NB4 (cell line): ENCODE data around the gene HSPB6.

Experiments
- CTCF ChIP-seq: IDR thresholded peaks from one replicate; pipeline ENCODE4 v1.5.1; 2012; ENCODE audit warnings: low read depth, low read length
- MAX ChIP-seq: IDR thresholded peaks from 2 replicates; pipeline ENCODE4 v1.6.1; 2011; ENCODE audit warnings: low read depth, low read length
- POLR2A ChIP-seq: IDR thresholded peaks from 2 replicates; pipeline ENCODE4 v1.6.1; 2011; ENCODE audit warnings: mild to moderate bottlenecking; ENCODE audit not compliant: insufficient read length; ENCODE audit errors: extremely low read depth

GRCh38 chr19:35754370-35755130, 2.3 kb downstream of the HSPB6 start:
- TF ChIP-seq CTCF (no peak), POLR2A (no peak), MAX (no peak)
